Right kidney (tissue), 1 donor: Measurements from ENCODE around the gene MRRF.
"Not testable (repeated sequence)": the region's sequence is repeated elsewhere in the genome, so short reads cannot be mapped to it uniquely, and the experiment has no call there.

Experiments
- DNase-seq: peaks from one replicate; pipeline ENCODE4 v3.0.0-alpha.2; 2016

MRRF gene

DNA sequence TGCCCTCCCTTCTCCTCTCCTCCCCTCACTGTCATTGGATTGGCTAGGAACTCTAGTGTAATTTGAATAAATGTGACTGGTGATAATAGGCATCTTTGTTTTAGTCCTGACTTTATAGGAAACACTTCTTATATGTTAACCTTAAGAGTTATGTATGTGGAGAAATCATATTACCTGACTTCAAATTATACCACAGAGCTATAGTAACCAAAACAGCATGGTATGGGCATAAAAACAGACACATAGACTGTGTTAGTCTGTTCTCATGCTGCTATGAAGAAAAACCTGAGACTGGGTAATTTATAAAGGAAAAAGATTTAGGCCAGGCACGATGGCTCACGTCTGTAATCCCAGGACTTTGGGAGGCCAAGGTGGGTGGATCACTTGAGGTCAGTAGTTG is 9.4 kb downstream of the MRRF start:
- no peak for DNase-seq

DNA sequence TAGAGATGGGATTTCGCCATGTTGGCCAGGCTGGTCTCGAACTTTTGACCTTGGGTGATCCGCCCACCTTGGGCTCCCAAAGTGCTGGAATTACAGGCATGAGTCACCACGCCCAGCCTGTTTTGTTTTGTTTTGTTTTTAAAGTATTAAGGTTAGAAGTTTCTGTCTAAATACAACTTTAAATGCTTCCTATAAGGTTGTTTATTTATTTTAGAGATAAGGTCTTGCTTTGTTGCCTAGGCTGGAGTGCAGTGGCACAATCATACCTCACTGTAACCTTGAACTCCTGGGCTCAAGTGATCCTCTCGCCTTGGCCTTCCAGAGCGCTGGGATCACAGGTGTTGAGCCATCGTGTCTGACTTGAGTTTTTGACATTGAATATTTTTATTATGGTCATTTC is 11.4 kb downstream of the MRRF start:
- no peak for DNase-seq

DNA sequence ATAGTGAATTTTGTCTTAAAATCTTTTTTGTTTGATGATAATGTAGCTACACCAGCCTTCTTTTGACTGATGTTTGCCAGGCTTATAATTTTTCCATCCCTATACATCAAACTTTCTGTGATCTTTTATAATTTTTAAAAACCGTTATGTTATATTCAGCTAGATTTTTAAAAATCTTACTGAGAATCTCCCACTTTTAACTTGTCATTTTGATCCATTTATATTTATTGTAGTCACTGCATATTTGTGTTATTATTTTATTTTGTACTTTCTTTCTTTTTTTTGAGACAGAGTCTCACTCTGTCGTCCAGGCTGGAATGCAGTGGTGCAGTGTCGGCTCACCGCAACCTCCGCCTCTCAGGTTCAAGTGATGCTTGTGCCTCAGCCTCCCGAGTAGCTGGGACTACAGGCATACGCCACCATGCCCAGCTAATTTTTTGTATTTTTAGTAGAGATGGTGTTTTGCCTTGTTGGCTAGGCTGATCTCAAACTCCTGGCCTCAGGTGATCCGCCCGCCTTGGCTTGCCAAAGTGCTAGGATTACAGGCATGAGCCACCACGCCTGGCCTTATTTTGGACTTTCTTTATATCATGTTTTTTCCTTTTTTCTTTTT is 12.7 kb downstream of the MRRF start:
- DNase-seq: no peak

DNA sequence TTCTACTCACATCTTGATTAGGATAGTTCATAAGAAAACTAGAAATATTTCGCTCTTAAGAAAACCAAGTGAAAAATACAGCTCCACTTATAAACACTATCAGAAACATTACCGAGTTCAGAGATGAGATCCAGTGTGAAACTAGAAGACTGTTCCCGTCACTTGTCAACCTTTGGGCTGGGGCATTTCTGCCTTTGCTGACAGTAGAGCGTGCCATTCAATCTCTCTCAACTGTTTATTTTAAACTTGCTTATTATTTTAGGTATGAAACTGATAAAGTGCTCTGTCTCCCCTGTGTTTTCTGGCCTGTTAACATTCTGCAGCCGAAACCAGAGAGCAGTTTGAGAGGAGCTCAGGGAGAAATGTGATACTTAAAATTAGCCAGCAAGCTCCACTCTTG is 16.7 kb downstream of the MRRF start:
- no peak for DNase-seq

DNA sequence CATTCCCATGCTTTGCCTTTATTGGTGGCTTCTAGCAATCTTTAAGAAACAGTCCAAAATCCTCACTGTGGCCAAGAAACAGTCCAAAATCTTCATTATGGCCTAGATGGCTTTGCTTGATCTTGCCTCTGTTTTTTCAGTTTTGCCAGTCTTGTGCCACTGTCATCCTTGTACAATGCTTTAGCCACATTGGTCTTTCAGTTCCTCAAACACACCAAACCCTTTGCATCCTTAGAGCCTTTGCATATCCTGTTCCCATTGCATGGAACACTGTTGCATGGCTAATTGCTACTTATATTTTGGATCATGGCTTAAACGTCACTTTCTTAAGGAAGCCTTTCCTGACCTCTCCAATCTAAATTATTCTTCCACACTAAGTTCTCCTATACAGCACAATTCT is 22.1 kb downstream of the MRRF start:
- no peak for DNase-seq

DNA sequence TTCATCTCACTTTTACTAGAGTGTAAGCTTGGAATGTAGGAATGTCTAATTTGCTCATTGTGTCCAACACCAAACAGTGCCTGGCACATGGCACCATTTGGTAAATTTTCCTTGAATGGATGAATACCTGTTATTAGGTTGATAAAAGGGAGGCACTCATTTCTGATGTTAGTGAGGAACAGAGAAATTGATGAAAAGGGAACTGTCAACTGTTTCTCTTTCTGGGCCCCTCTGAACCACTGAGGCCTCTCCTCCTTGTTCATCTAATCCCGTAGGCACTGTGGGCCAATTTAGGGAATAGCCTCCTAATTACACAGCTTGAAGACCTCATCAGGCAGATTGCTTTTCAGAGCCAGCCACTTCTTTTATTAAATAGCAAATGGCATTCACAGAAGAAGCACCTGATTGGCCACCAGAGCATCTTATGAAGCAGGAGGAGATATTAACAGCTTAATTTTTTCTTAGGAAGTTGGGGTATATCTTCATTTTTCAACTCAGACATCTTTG is 22.6 kb downstream of the MRRF start:
- DNase-seq: no peak

DNA sequence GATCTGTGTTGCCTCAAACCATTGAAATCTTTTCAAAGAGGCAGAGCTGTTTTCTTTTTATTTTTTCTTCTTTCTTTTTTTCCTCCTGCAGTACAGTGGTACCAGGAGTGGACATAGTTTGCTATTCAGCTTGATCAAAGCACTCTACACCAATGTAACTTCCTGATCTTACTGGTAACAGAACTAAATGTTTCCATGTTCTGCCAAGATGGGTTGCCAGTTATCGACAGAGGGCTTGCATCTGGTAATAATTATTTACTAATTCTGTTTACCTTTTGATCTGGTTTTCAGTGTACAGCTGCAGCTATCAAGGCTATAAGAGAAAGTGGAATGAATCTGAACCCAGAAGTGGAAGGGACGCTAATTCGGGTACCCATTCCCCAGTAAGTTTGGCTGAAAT is 26.8 kb downstream of the MRRF start:
- DNase-seq: no peak

DNA sequence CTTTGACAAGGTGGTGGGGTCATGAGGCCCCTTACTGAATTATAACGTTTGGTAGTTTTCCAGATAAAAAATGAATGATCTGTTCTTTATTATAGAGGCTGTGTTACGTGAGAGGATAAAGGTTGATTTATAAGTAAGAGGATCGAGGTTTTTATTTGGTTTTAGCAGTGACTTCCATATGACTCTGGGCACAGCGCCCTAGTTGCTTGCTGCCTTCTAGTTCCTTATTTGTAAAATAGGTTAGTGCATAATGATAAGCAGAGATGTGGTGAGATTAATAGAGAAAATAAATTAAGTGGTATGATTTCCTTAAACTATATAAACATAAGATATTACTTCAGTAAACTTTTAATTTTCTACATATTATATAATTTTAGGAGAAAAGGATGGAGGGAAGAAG is 29.8 kb downstream of the MRRF start:
- no peak for DNase-seq

DNA sequence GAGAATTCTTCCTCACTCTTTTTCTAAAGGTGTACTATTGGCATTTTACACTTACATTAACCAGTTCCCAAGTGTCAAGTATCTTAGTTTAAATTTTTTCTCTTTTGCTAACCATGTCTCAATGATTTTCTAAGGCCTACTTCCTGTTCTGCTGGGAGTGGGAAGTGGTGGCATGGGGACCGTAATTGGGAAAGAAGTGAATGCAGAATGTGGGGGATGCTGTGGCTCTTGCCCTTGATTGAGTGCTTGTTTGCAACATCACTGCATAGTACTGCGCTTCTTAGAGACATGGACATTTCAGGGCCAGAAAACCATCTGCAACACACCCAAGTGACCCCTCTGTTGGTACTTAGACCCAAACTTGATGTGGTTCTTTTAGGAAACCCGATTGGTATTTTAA is 32.8 kb downstream of the MRRF start:
- no peak for DNase-seq

DNA sequence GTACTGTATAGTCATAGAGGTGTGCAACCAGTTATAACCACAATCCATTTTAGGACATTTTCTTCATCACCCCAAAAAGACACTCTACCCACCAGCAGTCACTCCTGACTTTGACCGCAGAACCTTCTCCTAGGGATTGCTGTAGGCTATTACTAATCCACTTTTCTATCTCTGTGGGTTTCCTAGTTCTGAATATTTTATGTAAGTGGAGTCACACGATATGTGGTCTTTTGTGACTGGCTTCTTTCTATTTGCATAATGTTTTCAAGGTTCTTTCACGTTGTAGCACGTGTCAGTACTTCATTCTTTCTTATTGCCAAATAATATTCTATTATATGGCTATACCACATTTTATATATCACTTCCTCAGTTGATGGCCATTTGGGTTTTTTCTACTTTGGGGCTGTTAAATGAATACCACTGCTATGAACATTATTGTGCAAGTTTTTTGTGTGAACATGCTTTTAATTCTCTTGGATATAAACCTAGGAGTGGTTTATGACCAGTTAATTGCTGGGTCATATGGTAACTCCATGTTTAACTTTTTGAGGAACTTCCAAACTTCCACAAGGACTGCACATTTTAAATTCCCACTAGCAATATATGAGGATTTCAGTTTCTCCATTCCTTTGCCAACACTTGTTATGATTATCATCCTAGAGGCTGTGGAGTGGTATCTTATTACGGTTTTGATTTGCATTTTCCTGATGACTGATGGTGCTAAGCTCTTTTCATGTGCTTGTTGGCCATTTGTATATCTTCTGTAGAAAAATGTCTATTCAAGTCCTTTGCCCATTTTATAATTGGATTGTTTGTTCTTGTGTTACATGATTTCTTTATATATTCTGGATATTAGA is 37.8 kb downstream of the MRRF start:
- DNase-seq: no peak

DNA sequence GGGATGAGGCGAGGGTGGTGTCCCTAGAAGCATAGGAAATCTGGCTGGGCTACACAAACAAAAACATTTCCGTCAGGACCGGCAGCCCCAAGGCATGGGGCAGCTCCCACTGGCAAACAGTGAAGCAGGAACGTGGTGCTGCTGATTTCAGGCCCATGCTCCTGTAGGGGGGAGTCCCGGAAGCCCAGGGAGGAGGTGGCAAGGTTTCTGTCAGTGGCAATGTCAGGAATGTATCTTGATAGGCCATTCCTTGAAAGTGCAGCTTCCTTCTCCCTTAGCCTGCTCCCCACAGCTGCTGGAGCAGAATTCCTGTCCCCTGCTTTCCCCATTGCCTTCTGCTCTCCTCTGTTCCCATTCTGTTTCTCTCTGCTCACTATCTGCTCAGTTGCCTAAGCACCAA is 42.4 kb downstream of the MRRF start:
- no peak for DNase-seq

DNA sequence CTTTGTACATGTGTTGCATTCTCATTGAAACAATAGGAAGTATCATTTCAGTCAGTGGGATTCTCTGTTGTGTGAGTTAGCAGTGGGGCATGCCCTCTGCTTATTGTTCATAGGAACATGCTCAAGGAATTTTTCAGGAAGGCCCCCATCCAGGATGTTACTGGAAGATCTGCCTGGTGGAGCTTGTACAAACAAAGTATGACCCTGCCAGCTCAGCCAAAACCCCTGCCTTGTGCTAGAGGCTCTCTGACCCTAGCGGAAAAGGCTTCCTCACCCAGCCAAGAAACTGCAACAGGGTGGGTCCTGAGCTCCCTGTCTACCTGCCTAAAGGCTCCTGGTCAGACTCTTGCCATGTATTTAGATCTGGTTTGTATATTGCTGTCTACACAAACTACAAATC is 43.2 kb downstream of the MRRF start:
- DNase-seq: no peak

DNA sequence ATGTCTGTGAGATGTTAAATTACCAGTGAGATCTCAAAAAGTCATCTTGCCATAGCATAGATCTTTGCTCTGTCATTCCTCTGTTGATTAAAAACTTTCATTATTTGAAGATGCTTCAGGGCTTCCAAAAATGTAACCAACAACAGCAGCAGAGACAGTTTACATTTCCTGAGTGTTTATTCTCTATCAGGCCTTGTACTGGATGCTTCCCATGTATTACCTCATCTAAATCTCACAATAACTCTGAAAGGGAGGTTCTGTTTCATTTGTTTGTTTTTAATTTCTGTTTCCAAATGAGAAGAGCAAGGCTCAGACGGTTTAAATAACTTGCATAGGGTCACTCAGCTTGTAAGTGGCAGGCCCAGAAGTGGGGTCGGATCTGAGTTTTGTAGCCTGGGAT is 45.2 kb downstream of the MRRF start:
- DNase-seq: no peak

DNA sequence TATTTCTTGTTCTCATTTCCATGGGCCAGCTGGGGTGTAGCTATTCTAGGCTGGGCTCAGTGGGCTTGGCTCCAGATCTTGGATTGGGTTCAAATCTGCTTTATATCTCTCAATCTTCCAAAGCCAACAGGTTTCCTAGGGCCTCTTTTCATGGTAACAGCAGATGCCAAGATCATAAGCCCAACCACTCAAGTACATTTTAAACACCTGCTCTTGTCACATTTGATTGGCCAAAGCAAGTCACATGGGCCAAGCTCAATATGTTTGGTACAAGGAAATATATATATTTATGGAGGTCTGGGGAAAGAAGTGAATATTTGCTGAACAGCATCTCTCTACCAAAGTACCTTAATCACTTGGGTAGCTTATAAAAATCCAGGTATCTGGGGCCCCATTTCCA is 49.5 kb downstream of the MRRF start:
- no peak for DNase-seq

DNA sequence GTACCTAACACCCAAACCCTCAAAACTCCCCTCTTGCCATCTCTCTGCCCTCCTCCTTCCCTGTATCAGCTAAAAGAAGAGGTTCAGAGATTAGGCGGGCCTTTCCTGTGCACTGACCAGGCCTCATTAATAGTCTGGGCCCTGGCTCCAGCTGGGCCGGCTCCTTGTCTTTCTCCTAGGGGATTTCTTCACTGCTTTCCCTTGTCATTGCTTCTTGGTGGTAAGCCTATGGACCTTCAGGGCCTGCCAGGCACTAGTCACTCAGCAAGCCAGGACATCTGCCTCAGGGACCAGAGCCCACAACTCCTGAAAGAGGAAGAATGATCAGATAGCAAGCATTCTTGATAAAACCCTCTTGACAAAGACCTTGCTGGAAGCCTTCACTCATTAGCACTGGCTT is 50.9 kb downstream of the MRRF start:
- DNase-seq: no peak

DNA sequence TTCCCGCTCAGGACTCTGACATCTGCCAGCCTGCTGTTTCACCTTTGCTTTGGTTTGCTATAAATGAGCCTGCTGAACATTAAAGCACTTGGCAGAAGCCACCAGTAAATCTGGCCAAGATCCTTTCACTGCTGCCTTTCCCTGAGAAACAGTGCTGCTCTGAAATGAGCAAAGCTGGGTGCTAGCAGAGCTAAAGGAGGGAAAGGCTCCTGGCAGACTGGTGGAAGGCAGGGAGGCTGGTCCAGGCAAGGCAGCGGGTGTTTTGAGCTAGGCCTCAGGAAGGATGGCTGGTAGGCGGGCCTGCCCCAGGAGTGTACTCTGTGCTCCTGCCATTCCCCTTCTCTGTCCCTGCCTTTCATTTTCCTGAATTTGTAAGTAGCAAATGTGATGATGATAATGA is 53.6 kb downstream of the MRRF start:
- no peak for DNase-seq

DNA sequence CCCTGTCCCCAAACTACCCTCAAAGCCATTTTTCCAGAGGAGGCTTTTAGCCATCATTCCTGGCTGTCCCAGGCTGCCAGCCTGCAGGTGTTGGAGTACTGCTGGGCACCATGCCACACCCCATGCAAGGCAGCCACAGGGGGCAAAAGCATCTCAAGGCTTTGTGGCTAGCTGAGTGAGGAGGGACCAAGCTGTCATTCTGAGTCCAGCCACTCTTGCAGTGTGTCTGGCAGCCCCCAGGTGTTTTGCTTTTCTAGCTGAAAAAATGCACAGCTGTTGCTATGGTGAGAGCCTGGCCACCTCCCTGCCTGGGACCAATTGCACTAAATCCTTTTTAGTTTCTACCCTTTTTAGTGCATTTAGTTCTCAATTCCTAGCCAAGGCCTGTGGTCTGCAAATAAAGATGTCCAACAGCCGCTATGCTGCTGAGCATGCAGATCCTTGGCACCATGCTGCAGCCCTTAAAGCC is 55.8 kb downstream of the MRRF start:
- no peak for DNase-seq

DNA sequence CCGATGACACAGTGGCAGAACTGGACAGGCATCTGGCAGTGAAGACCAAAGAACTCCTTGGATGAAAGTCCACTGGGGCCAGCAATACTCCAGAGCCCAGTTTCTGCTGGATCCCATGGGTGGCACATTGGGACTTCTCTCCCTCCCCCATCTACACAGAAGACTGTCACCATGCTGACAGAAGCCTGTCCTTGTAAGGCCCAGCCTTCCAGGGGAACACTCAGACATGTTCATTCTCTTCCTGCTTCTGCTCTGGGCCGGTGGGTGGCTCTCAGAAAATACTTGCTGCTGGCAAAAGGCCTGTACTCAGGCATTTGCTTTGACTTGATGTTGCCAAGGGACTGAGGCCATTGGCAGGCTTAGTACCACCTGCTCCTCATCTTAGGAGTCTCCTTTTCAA is 57.9 kb downstream of the MRRF start:
- DNase-seq: no peak

DNA sequence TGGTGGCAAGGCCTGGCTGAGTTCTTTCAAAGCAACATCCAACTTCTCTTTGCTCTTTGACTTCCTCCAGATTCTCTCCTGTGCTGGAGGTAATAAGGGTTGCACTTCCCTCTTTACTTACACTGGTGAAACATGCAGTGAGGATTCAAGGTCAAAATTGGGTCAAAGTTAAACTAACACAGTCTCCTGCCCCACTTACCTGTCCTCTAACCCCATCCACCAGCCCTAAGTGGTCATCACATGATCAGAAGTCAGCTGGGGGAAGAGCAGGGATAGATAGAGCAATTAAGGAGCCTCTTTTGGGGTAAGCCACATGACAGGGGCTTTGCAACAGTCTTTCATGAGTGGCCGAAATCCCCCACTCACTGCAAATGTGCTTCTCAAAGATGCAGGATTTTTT is 60.0 kb downstream of the MRRF start:
- not testable (repeated sequence) for DNase-seq

DNA sequence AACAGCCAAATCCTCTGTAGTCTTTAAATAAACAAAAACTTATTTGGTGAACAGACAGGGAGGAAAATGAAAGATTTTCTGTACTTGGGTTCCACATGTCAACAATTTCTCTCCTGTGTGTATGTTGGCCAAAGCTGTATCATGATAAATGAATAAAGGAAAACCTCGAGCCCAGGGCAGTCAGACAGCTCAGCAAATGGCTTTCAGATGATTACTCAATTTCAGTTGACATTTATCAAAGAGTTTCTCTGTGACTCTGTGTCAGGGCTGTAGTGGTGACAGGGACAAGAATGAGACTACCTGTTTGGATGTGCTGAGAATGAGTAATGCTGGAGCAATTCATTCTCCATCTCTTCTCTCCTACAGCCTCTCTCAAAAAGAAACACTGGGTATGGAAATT is 60.4 kb downstream of the MRRF start:
- DNase-seq: no peak

DNA sequence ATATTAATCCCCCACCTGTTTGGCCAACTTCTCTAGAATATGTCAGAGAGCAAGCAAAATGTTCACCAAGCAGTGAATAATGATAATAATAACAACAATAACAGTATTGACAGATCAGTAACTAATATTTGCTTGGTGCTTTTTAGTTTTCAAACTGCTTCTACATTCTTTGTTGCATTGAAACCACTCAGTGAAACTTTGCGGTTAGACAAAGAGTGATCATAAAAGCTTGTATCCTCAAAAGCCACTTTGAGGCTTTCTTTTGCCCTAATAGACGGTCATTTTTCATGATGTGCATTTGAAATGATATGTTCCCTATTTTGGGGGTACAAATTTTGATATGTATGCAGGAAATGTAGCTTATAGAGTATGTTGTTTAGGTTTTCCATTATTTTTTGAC is 62.5 kb downstream of the MRRF start:
- DNase-seq: no peak

DNA sequence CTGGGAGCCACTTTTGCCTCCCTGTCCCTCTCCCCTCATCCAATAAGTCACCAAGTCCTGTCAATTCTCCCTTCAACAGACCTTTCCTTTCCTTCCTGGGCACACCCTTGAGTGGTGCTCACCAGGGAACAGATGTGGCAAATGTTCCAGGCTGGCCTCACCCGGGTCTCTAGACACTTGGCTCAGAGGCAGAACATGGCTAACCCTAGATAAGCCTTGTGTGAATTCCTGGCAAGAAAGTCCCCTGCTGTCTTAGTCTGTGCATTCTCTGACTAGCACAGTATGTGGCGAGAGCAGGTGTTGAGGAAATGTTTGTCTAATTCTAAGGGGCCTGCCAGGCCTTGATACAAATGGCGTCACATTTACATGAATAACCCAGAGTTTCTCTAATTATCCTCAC is 64.9 kb downstream of the MRRF start:
- no peak for DNase-seq

DNA sequence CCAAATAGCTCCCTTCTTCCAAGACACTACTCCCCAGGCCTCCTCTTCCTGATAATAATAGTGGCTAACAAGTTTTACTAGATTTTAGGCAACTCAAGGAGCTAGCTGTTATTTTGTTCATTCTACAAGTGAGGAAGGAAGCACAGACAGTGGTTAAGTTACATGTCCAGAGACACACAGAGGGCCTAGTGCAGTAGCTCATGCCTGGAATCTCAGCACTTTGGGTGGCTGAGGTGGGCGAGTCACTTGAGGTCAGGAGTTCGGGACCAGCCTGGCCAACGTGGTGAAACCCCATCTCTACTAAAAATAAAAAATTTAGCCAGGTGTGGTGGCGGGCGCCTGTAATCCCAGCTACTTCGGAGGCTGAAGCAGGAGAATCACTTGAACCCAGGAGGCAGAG is 65.8 kb downstream of the MRRF start:
- DNase-seq: not testable (repeated sequence)

DNA sequence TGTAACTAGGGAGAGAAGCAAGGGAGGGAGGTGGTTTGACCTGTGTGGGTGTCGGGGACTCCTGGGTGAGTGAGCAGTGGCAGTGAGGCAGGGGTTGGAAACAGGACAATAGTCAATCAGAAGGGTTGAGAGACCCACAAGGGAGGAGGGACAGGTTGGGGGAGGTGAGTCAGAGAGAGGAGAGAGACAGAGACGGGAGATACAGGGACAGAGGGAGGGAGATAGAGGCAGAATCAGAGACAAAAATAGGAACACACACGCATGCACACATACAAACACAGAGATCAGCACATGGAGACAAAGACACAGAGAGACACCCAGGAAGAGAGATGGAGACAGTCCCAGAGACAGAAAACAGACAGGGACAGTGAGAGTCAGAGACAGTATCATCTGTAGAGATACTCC is 66.8 kb downstream of the MRRF start:
- no peak for DNase-seq
